UCSD-AML1 (cell line): Measurements from ENCODE around the gene FOXJ1.
"Not testable (repeated sequence)": the region's sequence is repeated elsewhere in the genome, so short reads cannot be mapped to it uniquely, and the experiment has no call there.

Experiments used
- DNase-seq: peaks from one replicate; lab custom pipeline; 2025; ENCODE audit not compliant: unreplicated experiment; lab: John Stamatoyannopoulos, UW

The FOXJ1 gene

DNA sequence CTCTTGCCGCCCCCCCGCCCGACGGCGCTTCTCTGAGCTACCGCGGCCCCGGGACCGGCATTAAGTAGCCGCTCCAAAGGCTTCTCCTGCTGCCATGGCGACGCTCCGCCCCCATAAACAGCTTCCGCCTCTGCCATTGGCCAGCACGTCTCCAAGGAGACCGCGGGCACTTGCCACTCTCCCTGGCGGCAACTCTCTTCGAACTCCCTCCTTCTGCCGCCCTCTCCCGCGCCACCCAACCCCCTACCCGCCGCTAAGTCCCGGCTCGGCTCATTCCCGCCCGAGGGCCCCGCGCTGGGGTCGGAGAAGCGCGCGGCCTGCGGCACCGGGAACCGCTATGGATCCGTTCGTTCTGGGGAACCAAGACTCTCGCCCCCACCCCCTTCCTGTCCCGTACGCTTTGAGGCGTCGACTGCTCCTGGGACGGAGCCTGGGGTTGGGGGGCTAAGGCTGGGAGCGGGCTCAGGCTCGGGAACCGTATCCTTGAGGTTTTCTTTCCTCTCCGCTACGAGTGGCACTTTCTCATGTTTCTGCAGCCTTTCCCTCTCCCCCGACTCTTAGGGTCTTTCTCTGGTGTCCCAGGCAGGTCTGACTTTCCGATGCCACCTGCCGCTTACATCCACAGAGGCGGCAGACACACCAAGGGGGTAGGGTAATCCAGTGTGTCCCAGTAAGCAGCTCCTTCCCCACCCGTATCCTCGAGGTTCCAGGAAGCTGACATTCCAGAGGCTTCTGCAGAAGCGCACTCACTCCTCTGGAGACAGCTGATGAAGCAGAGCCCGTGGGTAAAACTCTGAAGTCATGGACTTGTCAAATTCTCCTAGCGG, at the start of gene FOXJ1:
Gene FOXJ1, minus strand, starts transcription at position 34 of the 827 bp plus-strand sequence. CDS start 850 bp downstream, outside the sequence.
- DNase-seq, result peak; percentile 89

GRCh38 chr17:76189741-76190140, 48.7 kb upstream of the FOXJ1 start:
- no peak for DNase-seq

GRCh38 chr17:76189247-76189646, 48.2 kb upstream of the FOXJ1 start:
- no peak for DNase-seq

DNA sequence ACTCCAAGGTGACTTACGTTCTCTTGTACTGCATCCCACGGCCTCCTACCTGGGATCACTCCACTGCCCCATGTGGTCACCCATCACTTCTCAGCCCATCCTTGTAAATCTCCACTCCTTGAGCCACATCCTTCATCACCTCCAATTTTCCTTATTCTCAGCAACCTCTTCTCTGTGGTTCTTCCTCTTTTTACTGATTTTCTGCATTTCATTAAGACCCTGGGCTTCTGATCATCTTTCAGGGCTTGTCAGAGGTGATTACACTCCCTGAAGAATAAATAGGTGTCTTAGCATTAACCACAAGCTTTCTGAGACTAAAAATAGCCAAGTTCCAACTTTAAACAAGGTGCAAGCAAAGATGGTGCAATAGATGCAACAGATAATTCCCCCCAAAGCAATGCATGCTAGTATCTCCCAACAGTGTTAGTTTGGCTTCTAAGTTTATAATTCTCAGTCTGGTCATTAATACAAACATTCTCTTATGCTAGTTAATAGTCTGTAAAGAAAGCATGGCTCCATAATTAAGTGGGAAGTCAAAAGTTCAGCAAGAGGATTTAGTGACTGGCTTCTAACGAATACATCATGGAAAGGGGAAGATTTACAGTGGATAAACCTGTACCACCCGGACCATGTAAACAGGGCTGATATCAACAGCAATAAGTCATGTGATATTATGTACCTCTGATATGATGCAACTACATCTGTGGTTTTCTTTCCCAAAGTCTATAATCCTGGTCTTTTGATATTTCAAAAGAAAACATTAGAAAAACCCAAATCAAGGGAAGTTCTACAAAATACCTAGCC, 47.4 kb upstream of the FOXJ1 start:
- no peak for DNase-seq

DNA sequence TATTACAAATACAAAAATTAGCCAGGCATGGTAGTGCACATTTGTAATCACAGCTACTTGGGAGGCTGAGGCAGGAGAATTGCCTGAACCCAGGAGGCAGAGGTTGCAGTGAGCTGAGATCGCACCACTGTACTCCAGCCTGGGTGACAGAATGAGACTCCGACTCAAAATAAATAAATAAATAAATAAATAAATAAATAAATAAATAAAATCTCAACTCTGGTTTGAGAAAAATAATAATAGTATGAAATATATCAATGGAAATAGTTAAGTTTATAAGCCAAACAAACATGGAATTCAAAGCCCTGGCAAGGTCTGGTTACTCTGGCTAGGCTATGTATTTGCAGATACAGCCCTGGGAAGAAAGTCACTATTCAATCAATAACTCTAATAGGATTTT, 45.7 kb upstream of the FOXJ1 start:
- not testable (repeated sequence) for DNase-seq

GRCh38 chr17:76184290-76184689, 43.2 kb upstream of the FOXJ1 start:
- DNase-seq, result no peak

DNA sequence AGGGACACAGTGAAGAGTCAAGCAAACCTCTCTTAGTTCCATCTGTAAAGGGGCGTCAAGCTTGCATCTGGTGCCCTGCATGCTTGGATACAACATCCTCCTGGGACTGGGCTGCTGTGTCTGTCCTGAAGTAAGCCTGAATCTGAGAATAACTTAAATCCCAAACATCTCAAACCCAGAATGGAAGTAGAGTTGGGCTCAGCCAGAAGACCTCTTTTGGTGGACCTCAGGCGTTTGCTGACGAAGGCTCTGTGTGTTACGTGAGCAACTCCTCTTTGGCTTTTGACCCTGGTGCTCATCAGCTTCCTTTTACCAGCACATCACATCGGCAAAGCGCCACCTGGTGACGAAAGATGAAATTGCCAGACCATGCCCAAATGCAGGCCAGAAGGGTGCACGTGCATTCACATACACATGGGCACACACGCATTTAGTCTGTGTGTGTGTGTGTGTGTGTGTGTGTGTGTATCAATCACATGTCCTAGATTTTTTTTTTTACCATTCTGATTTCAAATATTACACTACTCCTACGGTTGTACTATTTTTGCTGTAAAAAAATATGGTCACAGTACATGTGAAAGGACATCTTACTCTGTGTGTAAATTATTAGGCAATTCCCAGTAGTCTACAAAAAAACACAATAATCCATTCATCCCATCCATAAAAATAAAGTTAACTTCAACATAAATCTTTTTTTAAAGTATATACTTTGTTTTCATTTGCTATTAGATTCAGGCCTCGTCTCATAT, 41.1 kb upstream of the FOXJ1 start:
- DNase-seq, result peak; percentile 90

- DNase-seq, result no peak
Measured at GRCh38 chr17:76179496-76180467, 38.7 kb upstream of the FOXJ1 start.

DNA sequence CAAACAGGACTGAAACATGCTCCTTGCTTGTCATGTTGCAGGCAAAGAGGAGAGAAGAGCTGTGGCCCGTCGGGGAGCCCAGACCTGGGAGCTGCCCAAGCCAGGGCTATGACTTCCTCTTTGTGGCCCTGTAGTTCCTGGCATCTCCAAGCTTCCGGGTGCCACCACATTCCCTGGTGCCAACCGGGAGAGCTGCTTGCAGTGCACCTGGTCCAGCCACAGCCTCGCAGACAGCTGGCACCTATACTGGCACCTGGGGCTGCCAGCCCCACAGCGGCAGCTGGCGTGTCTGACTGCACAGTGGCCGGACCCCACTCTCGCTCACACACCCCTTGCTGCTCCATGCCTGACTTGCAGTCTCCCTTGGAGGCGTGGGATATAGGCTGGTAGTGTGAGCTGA, 37.1 kb upstream of the FOXJ1 start:
- peak; percentile 26 for DNase-seq

DNA sequence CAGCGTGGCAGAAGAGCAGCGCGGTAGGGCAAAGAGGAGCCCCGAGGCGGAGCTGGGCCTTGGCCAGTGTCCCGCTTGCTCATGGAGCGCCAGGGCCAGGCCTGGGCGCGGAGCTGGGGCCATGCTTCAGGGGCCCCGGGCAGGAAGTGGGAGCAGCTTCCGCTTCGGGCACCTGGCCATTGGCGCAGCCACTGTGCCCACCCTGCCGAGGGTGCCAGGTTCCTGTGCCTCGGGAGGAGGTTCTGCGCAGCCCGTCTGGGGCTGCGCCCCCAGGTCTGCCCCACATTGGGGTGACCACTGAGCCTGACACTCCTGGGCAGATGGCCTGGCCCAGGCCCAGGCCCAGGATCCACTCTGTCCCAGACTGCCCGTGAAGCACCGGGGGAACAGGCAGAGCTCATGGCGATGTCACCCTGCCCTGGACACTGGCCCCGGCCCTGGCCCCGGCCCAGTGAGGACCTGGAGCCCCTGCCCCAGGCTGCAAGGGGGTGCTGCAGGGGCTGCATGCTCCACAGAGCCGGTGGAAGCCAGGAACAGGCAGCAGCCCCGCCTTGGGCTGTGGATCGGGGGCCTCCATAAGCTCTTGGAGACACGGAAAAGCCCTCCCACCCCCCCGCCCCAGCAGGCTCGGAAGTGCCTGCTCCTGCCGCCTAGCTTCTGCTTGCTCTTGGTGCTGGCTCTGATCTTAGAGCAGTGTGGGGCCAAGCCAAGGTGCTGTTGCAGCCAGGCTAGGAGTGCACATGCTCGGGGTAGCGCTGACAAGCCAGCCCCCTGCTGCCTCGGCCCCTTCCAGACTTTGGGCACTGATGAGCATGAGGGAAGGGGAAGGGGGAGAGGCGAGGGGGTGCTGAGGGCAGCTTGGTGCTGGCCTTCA, 35.9 kb upstream of the FOXJ1 start:
- no peak for DNase-seq

DNA sequence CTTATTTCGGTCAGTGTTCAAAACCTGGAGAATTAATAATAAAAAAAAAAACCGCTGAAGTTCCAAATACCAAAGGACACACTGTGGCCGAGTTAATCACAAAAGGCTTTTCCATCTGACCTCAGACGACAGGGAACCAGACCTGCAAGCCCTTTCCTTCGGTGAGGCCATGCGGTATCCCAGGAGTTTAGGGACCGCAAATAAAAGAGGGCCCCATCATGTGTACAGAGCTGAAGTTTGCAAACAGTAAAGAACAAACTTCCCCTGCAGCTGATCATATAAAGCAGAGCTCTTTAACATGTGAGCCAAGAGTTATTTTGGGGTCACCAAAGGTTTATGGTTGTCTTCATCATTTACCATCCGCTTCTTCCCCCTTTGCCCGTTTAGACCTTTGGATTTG, 33.0 kb upstream of the FOXJ1 start:
- no peak for DNase-seq

DNA sequence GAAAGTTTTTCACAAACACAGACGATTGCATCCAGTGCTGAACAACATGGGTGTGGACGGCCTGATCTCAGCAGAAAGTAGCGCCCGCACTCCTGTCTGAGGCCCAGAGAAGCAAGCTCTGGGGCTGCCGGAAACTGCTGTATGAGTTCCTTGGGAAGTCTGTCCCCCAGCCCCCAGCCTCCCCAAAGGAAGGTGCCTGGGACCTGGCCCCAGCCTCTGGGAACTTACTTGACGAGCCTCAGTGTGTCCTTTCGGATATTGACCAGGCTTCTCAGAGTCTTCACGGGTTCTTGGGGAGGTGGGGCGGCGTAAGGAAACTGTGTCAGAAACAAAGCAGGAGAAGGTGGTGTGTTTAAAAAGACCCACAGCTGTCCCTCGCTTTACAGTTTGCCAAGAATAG, 32.4 kb upstream of the FOXJ1 start:
- DNase-seq, result no peak

- no peak for DNase-seq
Measured at GRCh38 chr17:76171706-76172105, 30.7 kb upstream of the FOXJ1 start.

DNA sequence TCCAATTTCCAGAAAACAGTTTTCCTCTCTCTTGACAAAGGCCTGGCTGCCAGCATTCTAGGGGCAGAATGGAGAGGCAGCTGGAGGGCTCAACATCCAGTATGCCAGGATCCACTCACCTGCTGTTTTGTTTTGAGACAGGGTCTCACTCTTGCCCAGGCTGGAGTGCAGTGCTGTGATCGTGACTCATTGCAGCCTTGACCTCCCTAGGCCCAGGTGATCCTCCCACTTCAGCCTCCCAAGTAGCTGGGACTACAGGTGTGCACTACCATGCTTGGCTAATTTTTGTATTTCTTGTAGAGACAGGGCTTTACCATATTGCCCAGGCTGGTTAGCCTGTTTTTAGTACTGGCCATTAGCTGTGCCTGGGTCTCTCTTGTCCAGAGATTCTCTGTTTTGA, 29.1 kb upstream of the FOXJ1 start:
- DNase-seq, result no peak

DNA sequence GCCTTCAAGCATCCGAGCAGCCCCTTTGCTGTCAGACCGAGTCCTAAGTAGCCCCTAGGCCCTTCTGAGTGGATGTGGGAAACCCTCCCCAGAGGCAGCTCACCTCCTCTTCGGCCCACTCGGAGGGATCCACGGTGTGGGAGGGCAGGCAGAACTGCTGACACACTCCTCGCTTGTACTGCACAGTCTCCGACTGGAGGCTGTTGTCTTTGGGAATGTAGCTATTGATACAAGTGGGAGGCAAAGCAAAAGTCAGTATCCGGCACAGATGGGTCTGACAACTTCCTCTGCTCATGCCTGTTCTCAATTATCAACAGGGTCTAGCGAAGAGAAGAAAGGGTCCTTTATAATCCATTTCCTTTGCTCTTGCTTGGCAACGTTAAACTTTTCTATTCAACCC, 25.9 kb upstream of the FOXJ1 start:
- DNase-seq, result no peak

GRCh38 chr17:76166168-76166567, 25.1 kb upstream of the FOXJ1 start:
- no peak for DNase-seq

DNA sequence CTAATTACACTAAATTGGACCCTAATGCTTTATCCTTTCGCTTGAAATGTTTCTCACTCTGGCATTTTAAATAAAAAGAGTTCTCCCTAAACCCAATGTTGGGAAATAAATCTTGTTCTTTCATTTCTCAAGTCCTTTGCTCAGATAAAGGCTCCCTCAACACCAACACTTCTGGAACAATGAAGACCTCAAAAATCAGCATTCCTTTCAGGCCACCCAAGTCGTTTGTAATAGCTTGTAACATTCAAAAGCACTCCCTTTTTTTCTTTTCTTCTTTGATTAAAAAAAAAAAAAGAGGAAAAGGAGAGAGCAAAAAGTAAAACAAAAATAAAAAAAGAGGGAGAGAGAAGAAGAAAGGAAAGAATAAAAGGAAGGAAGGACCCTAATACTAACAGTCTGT, 23.3 kb upstream of the FOXJ1 start:
- no peak for DNase-seq

GRCh38 chr17:76163919-76164318, 22.9 kb upstream of the FOXJ1 start:
- no peak for DNase-seq

- no peak for DNase-seq
Measured at GRCh38 chr17:76161619-76162266, 20.7 kb upstream of the FOXJ1 start.
